GM19438 (cell line): ENCODE data around the gene DHRS4L2.
"Not testable (repeated sequence)": the region's sequence is repeated elsewhere in the genome, so short reads cannot be mapped to it uniquely, and the experiment has no call there.

ENCODE experiments used
- ATAC-seq: cut with Tn5 transposase; IDR thresholded peaks from one replicate; pipeline ENCODE4 v1.9.1; 2021; ENCODE audit warnings: low read depth; ENCODE audit not compliant: unreplicated experiment

Gene DHRS4L2

GRCh38 chr14:23988607-23989363 lies at the start of gene DHRS4L2:
Gene DHRS4L2 (plus strand): TSS chr14:23988929. CDS start chr14:23988948, 19 bp downstream.
- peak; percentile 94 for ATAC-seq

GRCh38 chr14:23939607-23940326 lies 49.0 kb upstream of the DHRS4L2 start:
- peak; percentile 66 for ATAC-seq

DNA sequence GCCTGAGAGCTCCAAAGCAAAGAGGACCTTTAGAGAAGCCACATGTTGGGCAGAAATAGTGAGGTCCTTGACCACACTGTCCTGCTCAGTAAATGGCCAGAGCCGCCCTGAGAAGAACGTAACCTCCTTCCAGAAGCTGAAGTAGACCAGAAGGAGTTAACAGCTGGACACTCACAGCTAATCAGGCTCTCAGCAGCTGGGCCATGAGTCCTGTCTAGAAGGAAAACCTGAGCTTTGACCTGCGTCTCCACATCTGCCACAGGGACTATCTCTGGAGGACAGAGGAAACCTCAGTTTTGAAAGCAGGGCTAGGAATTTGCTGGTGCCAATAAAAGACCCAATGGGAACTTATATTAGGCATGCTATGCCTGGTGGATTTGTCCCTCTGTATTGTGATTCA lies 47.5 kb upstream of the DHRS4L2 start:
- no peak for ATAC-seq

DNA sequence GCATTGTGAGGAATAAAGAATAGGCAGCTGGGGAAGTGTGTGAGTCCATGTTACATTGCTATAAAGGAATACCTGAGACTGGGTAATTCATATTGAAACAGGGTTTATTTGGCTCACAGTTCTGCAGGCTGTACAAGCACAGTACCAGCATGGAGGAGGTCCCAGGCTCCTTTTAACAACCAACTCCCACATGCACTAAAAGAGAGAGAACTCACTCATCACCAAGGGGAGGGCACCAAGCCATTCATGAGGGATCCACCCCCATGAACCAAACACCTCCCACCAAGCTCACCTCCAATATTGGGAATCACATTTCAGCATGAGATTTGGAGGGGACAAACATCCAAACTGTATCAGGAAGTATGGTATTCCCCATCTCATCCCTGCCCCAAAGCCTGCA lies 47.1 kb upstream of the DHRS4L2 start:
- no peak for ATAC-seq

DNA sequence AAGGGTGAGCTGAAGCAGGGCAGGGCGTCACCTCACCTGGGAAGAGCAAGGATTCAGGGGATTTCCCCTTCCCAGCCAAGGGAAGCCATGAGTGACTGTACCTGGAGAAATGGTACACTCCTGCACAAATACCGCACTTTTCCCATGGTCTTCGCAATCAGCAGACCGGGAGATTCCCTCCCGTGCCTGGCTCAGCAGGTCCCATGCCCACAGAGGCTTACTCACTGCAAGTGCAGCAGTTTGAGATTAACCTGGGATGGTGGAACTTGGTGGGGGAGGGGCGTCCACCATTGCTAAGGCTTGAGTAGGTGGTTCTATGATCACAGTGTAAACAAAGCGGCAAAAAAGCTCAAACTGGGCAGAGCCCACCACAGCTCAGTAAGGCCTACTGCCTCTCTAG lies 46.1 kb upstream of the DHRS4L2 start:
- ATAC-seq = no peak

- not testable (repeated sequence) for ATAC-seq
Observed at GRCh38 chr14:23949069-23949468, 39.7 kb upstream of the DHRS4L2 start.

- ATAC-seq = no peak
Observed at GRCh38 chr14:23950411-23951135, 38.2 kb upstream of the DHRS4L2 start.

DNA sequence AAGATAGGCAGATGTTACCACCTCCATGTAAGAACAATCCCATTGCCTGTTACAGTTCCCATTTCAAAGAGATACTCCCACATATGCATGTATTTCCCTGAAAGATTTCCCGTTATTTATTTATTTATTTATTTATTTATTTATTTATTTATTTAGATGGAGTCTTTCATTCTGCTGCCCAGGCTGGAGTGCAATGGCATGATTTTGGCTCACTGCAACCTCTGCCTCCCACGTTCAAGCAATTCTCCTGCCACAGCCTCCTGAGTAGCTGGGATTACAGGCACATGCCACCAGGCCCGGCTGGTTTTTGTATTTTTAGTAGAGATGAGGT lies 37.6 kb upstream of the DHRS4L2 start:
- not testable (repeated sequence) for ATAC-seq

DNA sequence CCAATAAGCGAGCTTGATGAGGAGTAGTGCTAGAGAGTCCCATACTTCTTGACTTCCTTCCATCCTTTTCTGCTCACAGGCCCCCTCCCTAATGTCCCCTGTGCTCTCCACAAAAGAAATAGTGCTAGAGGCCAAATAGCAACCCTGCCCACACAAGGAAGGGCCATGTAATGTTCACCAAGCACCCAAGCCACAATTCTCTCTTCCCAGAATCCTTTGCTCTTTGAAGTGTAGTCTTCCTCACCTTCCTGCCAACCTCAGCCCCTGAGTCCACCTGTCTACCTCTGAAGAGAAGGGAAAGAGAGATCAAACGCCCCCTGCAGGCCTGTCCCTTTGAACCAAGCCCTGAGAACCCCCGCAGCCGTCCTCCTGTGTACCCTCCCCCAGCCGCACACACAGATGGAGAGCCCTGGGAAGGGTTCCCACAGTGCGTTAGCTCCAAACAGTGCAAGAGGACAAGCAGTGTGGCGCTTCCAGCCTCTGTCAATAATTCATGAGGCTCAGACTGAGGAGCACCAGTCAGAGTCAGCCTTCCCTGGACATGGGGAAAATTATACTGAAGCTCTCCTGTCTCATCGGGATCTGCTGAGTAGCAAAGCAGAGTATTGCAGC lies 37.0 kb upstream of the DHRS4L2 start:
- no peak for ATAC-seq

- peak; percentile 8 for ATAC-seq
Observed at GRCh38 chr14:23953116-23953463, 35.6 kb upstream of the DHRS4L2 start.

DNA sequence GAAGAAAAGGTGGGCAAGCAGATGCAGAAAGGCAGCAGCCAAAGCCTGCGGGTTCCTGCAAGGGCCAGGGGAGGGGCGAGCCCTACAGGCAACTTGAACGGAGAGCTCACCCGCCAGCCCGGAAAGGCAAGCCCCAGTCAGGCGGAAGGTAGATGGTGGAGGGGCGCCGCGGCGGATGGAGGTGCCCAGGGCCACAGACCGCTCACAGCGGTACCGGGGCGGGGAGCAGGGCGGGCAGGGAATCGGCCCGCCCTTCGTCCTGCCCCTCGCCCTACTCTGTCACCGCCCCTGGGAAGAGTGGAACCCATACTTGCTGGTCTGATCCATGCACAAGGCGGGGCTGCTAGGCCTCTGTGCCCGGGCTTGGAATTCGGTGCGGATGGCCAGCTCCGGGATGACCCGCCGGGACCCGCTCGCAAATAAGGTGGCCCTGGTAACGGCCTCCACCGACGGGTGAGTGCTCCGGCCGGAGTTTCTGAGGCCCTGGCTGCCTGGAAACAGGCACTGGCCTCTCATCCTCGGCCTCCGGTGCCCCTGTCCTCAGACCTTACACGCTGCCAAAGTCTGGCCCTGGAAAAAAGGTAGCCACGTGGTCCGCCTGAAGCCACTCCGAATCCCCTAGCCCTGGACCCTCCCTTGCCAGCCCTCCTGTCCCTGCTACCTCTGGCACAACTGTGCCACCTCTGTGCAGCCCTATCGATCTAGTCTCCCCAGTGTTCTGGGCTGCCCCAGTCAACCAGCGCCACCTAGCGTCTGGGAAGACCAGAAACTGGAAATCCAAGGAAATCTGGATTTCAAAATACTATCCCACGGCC lies 35.1 kb upstream of the DHRS4L2 start, which contains the start of gene DHRS4:
Gene DHRS4 (plus strand): TSS at position 307 of the 815 bp plus-strand sequence. CDS start 19 bp downstream, at position 326.
- ATAC-seq = peak; percentile 95

- not testable (repeated sequence) for ATAC-seq
Observed at GRCh38 chr14:23954279-23954614, 34.5 kb upstream of the DHRS4L2 start.

GRCh38 chr14:23954965-23955364 lies 33.8 kb upstream of the DHRS4L2 start:
- ATAC-seq = not testable (repeated sequence)

GRCh38 chr14:23955811-23956210 lies 32.9 kb upstream of the DHRS4L2 start:
- not testable (repeated sequence) for ATAC-seq

DNA sequence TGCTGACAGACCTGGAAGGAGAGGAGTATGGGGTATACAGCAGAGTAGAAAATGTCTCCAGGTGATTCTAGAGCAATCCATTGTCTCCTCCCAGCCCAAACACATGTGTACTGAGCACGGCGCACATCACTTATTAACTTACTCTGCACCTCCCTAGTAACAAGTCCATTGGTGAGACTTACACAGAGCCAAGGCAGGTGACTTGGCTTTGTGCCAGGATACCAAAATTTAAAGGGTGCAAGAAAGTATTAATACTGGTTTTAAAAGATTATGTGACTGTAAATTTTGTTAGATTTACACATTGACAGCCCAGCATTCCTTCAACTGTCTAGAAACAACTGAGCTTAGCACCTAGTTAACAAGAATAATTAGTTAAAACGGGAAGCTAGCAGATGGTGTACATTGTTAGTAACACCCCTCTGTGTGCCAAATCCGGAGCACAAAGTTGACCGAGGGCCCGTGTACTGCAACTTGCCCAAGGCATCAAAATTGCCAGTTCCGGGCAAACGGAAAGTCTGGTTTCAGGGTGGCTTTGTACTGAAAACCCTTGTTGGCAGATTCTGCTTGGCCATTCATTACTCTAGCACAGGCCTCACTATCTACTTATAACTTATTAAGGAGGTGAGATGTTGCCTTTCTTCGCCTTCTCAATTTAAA lies 30.7 kb upstream of the DHRS4L2 start:
- ATAC-seq = not testable (repeated sequence)

DNA sequence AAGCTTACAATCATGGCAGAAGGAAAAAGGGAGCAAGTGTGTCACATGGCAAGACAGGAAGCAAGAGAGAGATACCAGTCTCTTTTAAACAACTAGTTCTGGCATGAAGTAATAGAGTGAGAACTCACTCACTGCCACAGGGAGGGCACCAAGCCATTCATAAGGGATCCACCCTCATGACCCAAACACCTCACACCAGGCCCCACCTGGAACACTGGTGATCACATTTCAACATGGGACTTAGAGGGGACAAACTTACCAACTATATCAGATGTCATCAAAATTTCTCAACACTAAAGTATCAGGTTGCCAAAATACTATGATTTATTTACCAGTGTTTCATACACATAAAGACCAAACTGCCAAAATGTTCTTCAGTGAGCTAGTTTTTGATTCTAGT lies 27.8 kb upstream of the DHRS4L2 start:
- not testable (repeated sequence) for ATAC-seq

GRCh38 chr14:23961704-23962103 lies 27.0 kb upstream of the DHRS4L2 start:
- ATAC-seq = not testable (repeated sequence)

DNA sequence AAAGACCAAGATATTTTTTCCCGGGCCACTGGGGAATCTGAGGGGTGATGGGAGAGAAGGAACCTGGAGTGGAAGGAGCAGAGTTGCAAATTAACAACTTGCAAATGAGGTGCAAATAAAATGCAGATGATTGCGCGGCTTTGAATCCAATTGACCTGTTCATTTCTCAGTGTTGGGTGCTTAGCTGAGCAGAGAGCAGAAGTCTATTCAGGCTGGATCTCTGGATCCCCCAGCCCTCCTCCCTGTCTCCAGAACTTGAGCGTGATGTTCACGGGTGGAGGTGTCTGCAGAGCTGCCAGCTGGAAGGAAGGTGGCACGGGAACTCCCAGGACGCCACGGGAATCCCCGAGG lies 19.6 kb upstream of the DHRS4L2 start:
- ATAC-seq = not testable (repeated sequence)

DNA sequence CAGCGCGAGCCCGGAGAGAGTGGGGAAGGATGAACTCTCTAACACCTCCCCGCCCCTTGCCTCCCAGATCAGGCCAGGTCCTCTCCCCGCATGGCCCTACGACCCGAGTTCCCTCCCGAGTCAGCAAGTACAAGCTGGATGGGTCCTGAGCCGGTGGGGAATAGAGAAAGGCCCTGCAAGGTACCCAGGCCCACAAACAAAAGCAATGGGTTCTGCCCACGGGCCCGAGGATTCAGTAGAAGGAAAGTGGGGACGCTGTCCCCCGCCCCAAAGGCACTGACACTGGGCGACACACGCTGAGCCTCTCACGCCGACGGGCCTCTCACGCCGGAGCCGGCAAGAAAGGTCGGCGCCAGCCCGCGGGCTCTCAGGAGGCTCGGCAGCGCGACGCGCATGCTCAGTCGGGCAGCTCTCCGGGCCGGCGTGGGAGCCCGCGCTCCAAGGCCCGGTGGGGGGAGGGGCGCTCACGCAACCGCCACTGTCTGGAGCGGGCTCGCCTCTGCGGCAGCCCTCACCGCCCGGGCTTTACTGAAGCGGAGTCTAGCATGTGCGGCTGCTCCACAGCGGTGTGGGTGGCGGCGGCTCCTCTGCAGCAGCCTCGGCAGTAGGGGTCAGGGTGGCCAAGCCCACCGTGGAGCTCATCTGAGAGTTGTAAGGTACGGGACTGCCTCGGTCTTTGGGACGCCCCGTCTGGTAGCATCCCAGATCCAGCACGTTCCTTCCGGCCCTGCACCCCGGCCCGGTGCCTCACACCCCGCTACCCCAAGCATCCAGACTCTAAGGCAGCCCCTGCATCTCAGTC lies 19.0 kb upstream of the DHRS4L2 start:
- peak; percentile 75 for ATAC-seq
